GM13977 (cell line): ENCODE measurements around the gene ITPRIPL1.

Experiments
- DNase-seq: peaks from one replicate; pipeline ENCODE4 v3.0.0; 2012; ENCODE audit warnings: low spot score
- in situ Hi-C: fragments of 300-500 bp; cut with MboI; formaldehyde crosslinking; loops from one replicate; pipeline ENCODE4 v1.12.0; 2022; ENCODE audit warnings: low sequenced_read_pairs, low pct_unique_long_range_greater_than_20kb, mixed read lengths, inconsistent platforms; ENCODE audit not compliant: unreplicated experiment
- TF ChIP-seq, protein P1 (sequence below): IDR thresholded peaks from 2 replicates; pipeline ENCODE4 v1.5.1; 2012; ENCODE audit warnings: mild to moderate bottlenecking, control low read depth; ENCODE audit not compliant: insufficient read depth; ENCODE audit errors: extremely low read depth, missing control alignments

Gene ITPRIPL1

DNA sequence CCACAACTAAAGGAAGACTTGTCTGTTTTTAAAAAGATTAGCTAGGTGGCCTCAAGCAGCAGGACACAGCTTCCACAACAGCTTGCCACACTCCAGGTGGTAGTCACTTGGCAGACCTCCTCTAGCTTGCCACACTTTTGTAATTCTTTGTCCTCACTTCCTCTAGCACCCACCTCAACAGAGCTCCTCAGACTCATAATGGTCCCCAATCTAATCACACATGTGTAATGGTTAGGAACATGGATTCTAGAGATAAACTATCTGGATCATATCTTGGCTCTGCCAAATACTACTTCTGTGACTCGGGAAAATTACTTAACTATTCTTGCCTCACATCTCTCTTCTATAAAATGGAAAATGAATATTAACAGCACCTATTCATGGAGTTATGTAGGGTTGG is 23.3 kb upstream of the ITPRIPL1 start:
- DNase-seq: no peak
- in situ Hi-C loops: no loop called here
- TF ChIP-seq, protein P1, sequence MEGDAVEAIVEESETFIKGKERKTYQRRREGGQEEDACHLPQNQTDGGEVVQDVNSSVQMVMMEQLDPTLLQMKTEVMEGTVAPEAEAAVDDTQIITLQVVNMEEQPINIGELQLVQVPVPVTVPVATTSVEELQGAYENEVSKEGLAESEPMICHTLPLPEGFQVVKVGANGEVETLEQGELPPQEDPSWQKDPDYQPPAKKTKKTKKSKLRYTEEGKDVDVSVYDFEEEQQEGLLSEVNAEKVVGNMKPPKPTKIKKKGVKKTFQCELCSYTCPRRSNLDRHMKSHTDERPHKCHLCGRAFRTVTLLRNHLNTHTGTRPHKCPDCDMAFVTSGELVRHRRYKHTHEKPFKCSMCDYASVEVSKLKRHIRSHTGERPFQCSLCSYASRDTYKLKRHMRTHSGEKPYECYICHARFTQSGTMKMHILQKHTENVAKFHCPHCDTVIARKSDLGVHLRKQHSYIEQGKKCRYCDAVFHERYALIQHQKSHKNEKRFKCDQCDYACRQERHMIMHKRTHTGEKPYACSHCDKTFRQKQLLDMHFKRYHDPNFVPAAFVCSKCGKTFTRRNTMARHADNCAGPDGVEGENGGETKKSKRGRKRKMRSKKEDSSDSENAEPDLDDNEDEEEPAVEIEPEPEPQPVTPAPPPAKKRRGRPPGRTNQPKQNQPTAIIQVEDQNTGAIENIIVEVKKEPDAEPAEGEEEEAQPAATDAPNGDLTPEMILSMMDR: no peak

DNA sequence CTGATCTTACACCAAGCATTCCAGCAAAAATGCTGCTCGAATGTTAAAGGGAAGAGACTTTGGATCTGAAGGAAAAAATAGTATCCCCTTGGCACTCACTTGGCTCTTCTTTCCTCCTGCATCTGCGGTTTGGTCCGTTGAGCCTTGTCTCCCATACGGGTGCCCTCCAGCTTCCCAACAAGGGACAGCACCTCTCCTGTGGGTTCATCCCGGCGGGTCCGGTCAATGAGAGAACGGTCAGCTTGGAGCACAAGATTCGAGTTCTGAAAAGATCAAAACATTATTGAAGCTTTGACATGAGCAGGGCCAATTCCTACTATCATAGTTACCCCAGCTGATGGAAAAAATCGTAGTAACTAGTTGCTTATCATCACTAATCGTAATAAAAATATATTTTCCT is 20.5 kb upstream of the ITPRIPL1 start:
- in situ Hi-C loops: no loop called here
- DNase-seq: no peak
- TF ChIP-seq, protein P1: no peak

DNA sequence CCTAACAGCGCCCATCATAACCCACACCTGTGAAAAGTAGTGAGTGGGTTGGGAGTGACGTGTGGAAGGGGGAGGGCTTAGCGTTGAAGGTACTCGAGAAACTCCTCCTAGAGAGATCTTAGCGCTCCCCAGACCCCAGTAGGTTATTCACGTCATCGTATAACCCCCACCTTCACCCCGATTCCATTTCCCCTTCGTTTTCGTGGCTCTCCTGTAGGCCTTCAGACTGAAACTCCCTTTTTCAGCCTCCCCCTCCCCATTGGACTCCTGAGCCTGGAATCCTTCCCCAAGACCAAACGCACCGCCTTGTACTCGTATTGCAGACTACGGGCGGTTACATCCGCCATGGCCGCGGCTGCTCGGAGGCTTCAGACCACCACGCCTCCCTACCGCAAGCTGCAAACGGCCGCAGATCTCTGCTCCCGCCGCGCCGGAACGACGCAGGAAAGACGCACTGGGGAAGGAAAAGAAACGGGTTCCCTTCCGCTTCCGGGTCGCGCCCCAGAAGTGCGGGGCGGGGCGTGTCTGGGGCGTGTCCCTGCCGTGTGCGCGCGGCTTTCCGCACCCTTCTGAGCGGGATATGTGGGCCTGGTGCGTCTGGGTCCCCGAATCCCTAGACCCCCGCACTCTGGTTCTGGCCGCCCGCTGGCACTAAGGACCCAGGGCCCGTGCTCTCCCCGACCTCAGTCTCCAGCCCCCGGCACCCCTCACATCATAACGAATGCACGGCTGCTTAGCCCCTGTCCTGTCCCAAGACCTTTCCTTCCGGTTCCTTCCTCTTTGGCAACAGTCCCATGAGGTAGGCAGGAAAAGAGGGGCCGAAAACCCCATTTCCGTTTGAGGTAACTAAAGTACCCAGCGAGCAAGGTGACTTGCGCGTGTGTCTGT is 19.8 kb upstream of the ITPRIPL1 start, which contains the start of gene SNRNP200:
SNRNP200 (minus strand) TSS at position 456 of the 888 bp plus-strand sequence; CDS start at position 347, 109 bp downstream.
- TF ChIP-seq, protein P1: no peak
- in situ Hi-C loops: no loop called here
- DNase-seq: peak; percentile 87

DNA sequence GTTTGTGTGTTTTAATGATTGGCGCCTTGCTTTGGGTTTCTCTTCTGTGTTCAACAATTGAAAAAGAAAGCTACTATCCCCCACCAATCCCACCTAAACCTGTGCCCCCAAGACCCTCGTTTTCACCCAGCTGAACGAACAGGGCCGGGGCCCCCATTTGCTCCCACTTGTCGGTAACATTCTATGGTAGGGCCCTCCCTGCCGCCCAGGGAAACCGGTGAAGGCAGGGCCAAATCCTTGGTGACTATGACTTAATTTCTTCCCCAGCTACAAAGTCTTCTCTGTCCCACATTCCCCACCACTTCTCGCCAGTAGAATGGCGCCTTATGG is 19.2 kb upstream of the ITPRIPL1 start:
- TF ChIP-seq, protein P1: no peak
- in situ Hi-C loops: no loop called here
- no peak for DNase-seq

DNA sequence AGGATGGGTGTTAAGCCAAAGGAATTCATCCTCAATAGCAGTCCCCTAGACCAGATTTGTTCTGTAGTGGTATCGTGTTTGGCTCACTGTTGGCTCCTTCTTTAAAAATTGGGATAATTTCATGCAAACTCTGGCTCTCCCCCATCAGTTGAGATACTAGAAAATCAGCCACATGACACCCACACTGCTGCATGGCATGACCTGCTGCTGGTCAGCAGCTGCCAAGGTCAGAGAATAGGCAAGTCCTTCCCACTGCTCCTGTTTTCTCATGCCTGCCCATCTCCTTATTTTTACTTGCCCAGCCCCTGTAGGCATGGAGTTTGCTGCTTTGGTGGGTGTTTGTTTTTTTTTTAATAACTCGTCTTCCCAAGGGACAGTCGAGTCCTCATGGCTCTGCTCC is 18.7 kb upstream of the ITPRIPL1 start:
- DNase-seq: no peak
- in situ Hi-C loops: no loop called here
- TF ChIP-seq, protein P1: no peak

DNA sequence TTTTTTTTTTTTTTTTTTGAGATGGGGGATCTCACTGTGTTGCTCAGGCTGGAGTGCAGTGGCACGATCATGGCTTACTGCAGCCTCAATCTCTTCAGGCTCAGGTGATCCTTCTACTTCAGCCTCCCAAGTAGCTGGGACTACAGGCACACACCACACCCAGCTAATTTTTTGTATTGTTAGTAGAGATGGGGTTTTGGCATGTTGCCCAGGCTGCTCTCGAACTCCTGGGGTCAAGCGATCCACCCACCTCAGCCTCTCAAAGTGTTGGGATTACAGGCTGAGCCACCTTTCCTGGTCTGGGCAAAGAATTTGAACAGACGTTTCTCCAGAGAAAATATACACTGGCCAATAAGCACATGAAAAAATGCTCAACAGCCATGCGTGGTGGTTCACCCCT is 16.9 kb upstream of the ITPRIPL1 start:
- in situ Hi-C loops: no loop called here
- no peak for DNase-seq
- TF ChIP-seq, protein P1: no peak

DNA sequence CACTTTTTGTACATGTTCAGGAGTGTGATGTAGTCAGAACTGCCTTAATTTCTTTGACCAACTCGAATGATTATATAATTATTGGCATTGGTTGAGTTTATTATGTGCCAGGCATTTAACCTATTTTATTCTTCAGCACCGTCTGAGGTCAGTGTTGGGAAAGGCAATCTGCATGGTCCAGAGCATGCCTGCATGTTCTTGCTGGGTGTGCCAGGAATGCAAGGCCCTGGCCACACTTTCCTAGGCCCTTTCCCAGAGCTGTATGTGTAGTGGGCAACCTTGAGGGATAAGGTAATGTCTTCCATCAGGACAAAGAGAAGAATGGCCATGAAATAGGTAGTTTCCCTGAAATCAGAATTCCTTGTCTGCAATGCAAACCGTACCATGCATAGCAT is 10.1 kb upstream of the ITPRIPL1 start:
- in situ Hi-C loops: no loop called here
- TF ChIP-seq, protein P1: no peak

More for the DNA sequence above, 10.1 kb upstream of the ITPRIPL1 start:
- no peak for DNase-seq
